Sigmoid colon (tissue), 7 donors: Measurements from ENCODE around the gene MED16. TPM values are rescaled to one million over a fixed set of nuclear protein-coding genes. Genes with fewer than 3 reads are reported as not detected.

Experiments used
- DNase-seq: peaks from one replicate; pipeline ENCODE4 v3.0.0-alpha.2; 2019
- H3K27ac ChIP-seq, 4 donors: fragments of 200-600 bp; sonication (generic); one replicate each; pipeline ENCODE4 v1.5.1; 2016 to 2019; ENCODE audit warnings: mild to moderate bottlenecking in 1 of 4
- H3K27me3 ChIP-seq, 3 donors: fragments of 200-600 bp; sonication (generic); one replicate each; pipeline ENCODE4 v1.5.1; 2019; ENCODE audit warnings: mild to moderate bottlenecking in 1 of 3
- H3K36me3 ChIP-seq, 4 donors: fragments of 200-600 bp; sonication (generic); one replicate each; pipeline ENCODE4 v1.5.1; 2016 to 2019
- H3K4me1 ChIP-seq, 4 donors: fragments of 200-600 bp; sonication (generic); one replicate each; pipeline ENCODE4 v1.5.1; 2017 to 2019
- H3K4me3 ChIP-seq, 4 donors: fragments of 200-600 bp; sonication (generic); one replicate each; pipeline ENCODE4 v1.5.1; 2017 to 2019; ENCODE audit warnings: mild to moderate bottlenecking in 2 of 4, moderate library complexity in 1 of 4
- H3K9me3 ChIP-seq, 4 donors: fragments of 200-600 bp in 3 of 4; sonication (generic) in 3 of 4; one replicate each; pipeline versions ENCODE4 v1.5.1 to v1.6.1; 2013 to 2019
- EP300 ChIP-seq, 4 donors: sonication (generic); formaldehyde crosslinking; IDR thresholded peaks; one replicate each; pipeline ENCODE4 v1.6.1; 2017; ENCODE audit warnings: antibody characterized with exemption in 4 of 4
- POLR2A ChIP-seq, 2 donors: fragments of 450-650 bp; IDR thresholded peaks; one replicate each; pipeline ENCODE4 v1.6.1; 2016; ENCODE audit warnings: antibody characterized with exemption in 2 of 2, mild to moderate bottlenecking in 2 of 2, moderate library complexity in 2 of 2
- POLR2AphosphoS5 ChIP-seq, 4 donors: sonication (generic); formaldehyde crosslinking; IDR thresholded peaks; one replicate each; pipeline ENCODE4 v1.6.1; 2017; ENCODE audit warnings: antibody characterized with exemption in 4 of 4
- WGBS, 2 donors: extraction: QIAGEN DNeasy Blood & Tissue Kit; methylation state at CpG; one replicate each; pipeline ENCODE4 v1.1.7; 2013; 5-methylcytosine and 5-hydroxymethylcytosine counted together
- intact Hi-C: fragments of 100-400 bp; cut with DNase I; formaldehyde crosslinking; loops from one replicate; pipeline ENCODE4 v1.15.1; 2023
- polyA plus RNA-seq, 3 donors: library from polyadenylated mRNA; stranded (reverse); fragments of 200-250 nt; gene quantifications; one replicate each; pipeline ENCODE4 v1.2.3, GENCODE V29; 2013
- total RNA-seq, 4 donors: library from RNA; depleted of rRNA; stranded (reverse); fragments of >200 nt; gene quantifications; one replicate each; pipeline ENCODE4 v1.1.0, GENCODE V29; 2016
- TF ChIP-seq, protein P1 (sequence below), 4 experiments: fragments of 450-650 bp in 3 of 4; fragments of 200-600 bp in 1 of 4; IDR thresholded peaks; one replicate each; pipeline ENCODE4 v1.5.1; 2016 to 2019; ENCODE audit warnings: antibody characterized with exemption in 4 of 4, mild to moderate bottlenecking in 3 of 4, moderate library complexity in 2 of 4
- donor health status: healthy with polysubstance abuse.
- donor health status: Bipolar disorder and iron deficiency.
- donor health status: healthy.

Gene MED16
- total and polyA plus RNA-seq, 7 donors: 22.4 to 62.5 (median 33.2) TPM

- no peak for TF ChIP-seq POLR2A (IDR thresholded peaks at IDR 0.05)
- no peak for TF ChIP-seq POLR2AphosphoS5 (IDR thresholded peaks at IDR 0.05)
- TF ChIP-seq EP300 (IDR thresholded peaks at IDR 0.05): no peak
- TF ChIP-seq, protein P1, sequence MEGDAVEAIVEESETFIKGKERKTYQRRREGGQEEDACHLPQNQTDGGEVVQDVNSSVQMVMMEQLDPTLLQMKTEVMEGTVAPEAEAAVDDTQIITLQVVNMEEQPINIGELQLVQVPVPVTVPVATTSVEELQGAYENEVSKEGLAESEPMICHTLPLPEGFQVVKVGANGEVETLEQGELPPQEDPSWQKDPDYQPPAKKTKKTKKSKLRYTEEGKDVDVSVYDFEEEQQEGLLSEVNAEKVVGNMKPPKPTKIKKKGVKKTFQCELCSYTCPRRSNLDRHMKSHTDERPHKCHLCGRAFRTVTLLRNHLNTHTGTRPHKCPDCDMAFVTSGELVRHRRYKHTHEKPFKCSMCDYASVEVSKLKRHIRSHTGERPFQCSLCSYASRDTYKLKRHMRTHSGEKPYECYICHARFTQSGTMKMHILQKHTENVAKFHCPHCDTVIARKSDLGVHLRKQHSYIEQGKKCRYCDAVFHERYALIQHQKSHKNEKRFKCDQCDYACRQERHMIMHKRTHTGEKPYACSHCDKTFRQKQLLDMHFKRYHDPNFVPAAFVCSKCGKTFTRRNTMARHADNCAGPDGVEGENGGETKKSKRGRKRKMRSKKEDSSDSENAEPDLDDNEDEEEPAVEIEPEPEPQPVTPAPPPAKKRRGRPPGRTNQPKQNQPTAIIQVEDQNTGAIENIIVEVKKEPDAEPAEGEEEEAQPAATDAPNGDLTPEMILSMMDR (IDR thresholded peaks at IDR 0.05): no peak
- no peak overlapping the region for H3K27ac ChIP-seq
- 65 to 82% methylated on average over 14 of the region's 14 CpGs for WGBS, 2 donors
- H3K27me3 ChIP-seq: no peaks in the 10 kb centered on the region
- H3K36me3 ChIP-seq: peaks cover 0 to 3% (median 0%) of the 10 kb centered on the region in 4 donors
- DNase-seq: no peak
- intact Hi-C loops: no loop called here
- peaks cover 0 to 7% (median 5%) of the 10 kb centered on the region in 4 donors for H3K4me1 ChIP-seq
- no peaks in the 10 kb centered on the region for H3K9me3 ChIP-seq
- no peak overlapping the region for H3K4me3 ChIP-seq
Observed at GRCh38 chr19:907183-907853, 14.3 kb upstream of the MED16 start.

- no peak overlapping the region for H3K4me3 ChIP-seq
- TF ChIP-seq EP300 (IDR thresholded peaks at IDR 0.05) (no peak), POLR2A (IDR thresholded peaks at IDR 0.05) (no peak), POLR2AphosphoS5 (IDR thresholded peaks at IDR 0.05) (no peak)
- TF ChIP-seq, protein P1 (IDR thresholded peaks at IDR 0.05): no peak
- no peaks in the 10 kb centered on the region for H3K9me3 ChIP-seq
- peaks cover 0 to 7% (median under 1%) of the 10 kb centered on the region in 4 donors for H3K4me1 ChIP-seq
- H3K36me3 ChIP-seq: peaks cover 0 to 11% (median 3%) of the 10 kb centered on the region in 4 donors
- no peak overlapping the region for H3K27ac ChIP-seq
- H3K27me3 ChIP-seq: no peaks in the 10 kb centered on the region
- no peak for DNase-seq
- 79 to 97% methylated on average over 7 of the region's 7 CpGs for WGBS, 2 donors
- intact Hi-C loops: no loop called here
Observed at GRCh38 chr19:906480-906879, 13.5 kb upstream of the MED16 start.

DNA sequence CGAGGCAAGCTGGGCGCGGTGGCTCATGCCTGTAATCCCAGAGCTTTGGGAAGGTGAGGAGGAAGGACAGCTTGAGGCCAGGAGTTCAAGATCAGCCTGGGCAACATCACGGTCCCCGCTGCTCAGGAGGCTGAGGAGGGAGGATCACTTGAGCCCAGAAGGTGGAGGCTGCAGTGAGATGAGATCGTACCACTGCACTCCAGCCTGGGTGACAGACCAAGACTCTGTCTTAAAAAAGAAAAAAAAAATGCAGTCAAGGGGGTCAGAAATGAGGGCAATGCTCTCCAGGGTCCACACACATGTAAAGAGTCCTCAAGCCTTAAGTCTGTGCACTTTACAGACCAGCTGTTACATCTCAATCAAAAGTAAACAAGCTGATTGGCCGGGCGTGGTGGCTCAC lies 11.6 kb upstream of the MED16 start:
- H3K27me3 ChIP-seq: no peaks in the 10 kb centered on the region
- 81 to 91% methylated on average over 8 of the region's 8 CpGs for WGBS, 2 donors
- no peak overlapping the region for H3K27ac ChIP-seq
- H3K4me3 ChIP-seq: no peak overlapping the region
- peaks cover 0 to 21% (median 4%) of the 10 kb centered on the region in 4 donors for H3K36me3 ChIP-seq
- intact Hi-C loops: no loop called here
- no peaks in the 10 kb centered on the region for H3K9me3 ChIP-seq
- no peak for TF ChIP-seq POLR2AphosphoS5 (IDR thresholded peaks at IDR 0.05)
- TF ChIP-seq, protein P1 (IDR thresholded peaks at IDR 0.05): no peak
- TF ChIP-seq POLR2A (IDR thresholded peaks at IDR 0.05): no peak
- TF ChIP-seq EP300 (IDR thresholded peaks at IDR 0.05): no peak
- peaks cover 0 to 4% (median 0%) of the 10 kb centered on the region in 4 donors for H3K4me1 ChIP-seq
- DNase-seq: no peak

- TF ChIP-seq POLR2A (IDR thresholded peaks at IDR 0.05) (no peak), POLR2AphosphoS5 (IDR thresholded peaks at IDR 0.05) (no peak), EP300 (IDR thresholded peaks at IDR 0.05) (no peak)
- TF ChIP-seq, protein P1 (IDR thresholded peaks at IDR 0.05): no peak
- WGBS, 2 donors: 76 to 79% methylated on average over 32 of the region's 32 CpGs
- no peaks in the 10 kb centered on the region for H3K4me1 ChIP-seq
- intact Hi-C loops: no loop called here
- H3K4me3 ChIP-seq: no peak overlapping the region
- no peak overlapping the region for H3K27ac ChIP-seq
- no peak for DNase-seq
- H3K36me3 ChIP-seq: peaks cover 0 to 27% (median 13%) of the 10 kb centered on the region in 4 donors
- H3K27me3 ChIP-seq: no peaks in the 10 kb centered on the region
- no peaks in the 10 kb centered on the region for H3K9me3 ChIP-seq
Observed at GRCh38 chr19:903266-903797, 10.3 kb upstream of the MED16 start.
